Jurkat, Clone E6-1 (cell line): ENCODE data around the gene CORO1C.
"Not testable (repeated sequence)": the region's sequence is repeated elsewhere in the genome, so short reads cannot be mapped to it uniquely, and the experiment has no call there.

Experiments
- DNase-seq: peaks from one replicate; pipeline ENCODE4 v3.0.0-alpha.2; 2011; ENCODE audit warnings: low read depth, low spot score
- H3K4me3 ChIP-seq: 2 replicates; pipeline ENCODE4 v1.5.1; 2011; ENCODE audit warnings: mild to moderate bottlenecking, low read length, control low read depth, moderate library complexity

Gene CORO1C

DNA sequence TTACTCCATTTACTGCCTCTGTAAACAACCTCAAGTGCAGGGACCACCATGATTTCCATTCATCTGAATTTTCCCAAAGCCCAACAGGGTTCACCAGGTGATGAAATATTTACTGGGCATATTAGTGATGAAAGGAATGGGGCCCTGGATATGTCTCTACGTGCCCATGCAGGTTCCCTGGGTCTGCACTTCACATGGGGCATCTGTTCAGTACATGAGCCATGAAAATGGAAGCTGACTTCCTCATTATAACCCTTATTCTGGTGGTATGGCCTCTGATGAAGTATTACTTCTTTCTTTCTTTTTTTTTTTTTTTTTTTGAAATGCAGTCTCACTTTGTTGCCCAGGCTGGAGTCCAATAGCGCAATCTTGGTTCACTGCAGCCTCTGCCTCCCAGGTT, 26.5 kb upstream of the CORO1C start:
- no peak for DNase-seq
- H3K4me3 ChIP-seq: no peak overlapping the region

- no peak for DNase-seq
- H3K4me3 ChIP-seq: no peak overlapping the region
Observed at GRCh38 chr12:108756421-108756820, 25.1 kb upstream of the CORO1C start.

- DNase-seq: no peak
Observed at GRCh38 chr12:108755481-108755880, 24.2 kb upstream of the CORO1C start.

GRCh38 chr12:108753976-108754375, 22.7 kb upstream of the CORO1C start:
- no peak overlapping the region for H3K4me3 ChIP-seq
- no peak for DNase-seq

More at GRCh38 chr12:108755481-108755880, 24.2 kb upstream of the CORO1C start:
- no peak overlapping the region for H3K4me3 ChIP-seq

- no peak for DNase-seq
- H3K4me3 ChIP-seq: no peak overlapping the region
Observed at GRCh38 chr12:108752387-108752786, 21.1 kb upstream of the CORO1C start.

- DNase-seq: no peak
- no peak overlapping the region for H3K4me3 ChIP-seq
Observed at GRCh38 chr12:108751821-108752220, 20.5 kb upstream of the CORO1C start.

GRCh38 chr12:108751003-108751402, 19.7 kb upstream of the CORO1C start:
- not testable (repeated sequence) for H3K4me3 ChIP-seq, DNase-seq

GRCh38 chr12:108750526-108750925, 19.2 kb upstream of the CORO1C start:
- no peak overlapping the region for H3K4me3 ChIP-seq
- no peak for DNase-seq

- no peak overlapping the region for H3K4me3 ChIP-seq
- DNase-seq: no peak
Observed at GRCh38 chr12:108747563-108747962, 16.2 kb upstream of the CORO1C start.

DNA sequence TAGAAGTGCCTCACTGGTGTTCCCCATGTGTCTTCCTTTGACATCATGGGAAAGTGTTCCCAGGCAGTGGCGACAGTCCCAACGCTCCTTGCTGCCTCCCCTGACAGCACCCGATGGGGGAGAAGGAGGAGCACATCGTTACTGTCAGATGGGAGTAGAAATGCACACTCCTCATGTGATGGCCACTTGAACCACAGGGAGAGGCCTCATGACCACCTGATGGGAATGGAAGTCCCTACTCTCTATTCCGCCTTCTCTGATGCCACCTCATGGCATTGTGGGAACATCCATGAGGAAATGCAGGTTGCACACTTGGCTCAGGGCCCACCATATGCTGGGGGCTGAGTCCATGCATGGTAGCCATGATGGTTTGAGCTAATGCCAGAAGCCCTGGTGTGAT, 14.3 kb upstream of the CORO1C start:
- no peak for DNase-seq
- H3K4me3 ChIP-seq: no peak overlapping the region

- H3K4me3 ChIP-seq: no peak overlapping the region
- DNase-seq: no peak
Observed at GRCh38 chr12:108744021-108744897, 12.9 kb upstream of the CORO1C start.

DNA sequence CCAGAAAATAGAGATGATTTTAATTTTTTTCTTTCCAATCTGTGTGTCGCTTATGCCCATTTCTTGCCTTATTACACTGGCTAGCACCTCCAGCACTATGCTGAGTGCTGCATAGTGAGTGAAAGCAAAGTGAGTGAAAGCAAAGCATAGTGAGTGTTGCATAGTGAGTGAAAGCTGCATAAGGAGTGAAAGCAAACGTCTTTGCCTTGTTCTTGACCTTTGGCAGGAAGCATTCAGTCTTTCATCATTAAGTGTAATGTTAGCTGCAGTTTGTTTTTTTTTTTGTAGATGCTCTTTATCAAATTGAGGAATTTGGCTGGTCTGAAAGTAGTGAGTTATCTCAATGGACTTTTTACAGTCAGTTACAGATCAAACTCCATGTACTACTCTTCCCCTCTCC, 6.9 kb upstream of the CORO1C start:
- no peak overlapping the region for H3K4me3 ChIP-seq
- DNase-seq: no peak

DNA sequence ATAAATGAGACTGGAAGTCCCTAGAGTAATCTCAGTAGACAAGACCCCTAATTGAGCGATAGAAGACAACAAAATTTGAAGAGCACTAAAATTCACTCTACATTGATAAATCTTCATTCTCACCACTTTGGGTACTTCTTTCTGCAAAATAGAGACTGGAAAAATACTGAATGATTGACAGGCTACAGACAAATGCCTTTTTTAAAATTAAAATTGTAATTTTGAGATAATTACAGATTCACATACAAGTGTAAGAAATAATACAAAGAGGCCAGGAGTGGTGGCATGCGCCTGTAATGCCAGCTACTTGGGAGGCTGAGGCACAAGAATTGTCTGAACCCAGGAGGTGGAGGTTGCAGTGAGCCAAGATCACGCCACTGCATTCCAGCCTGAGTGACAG, 4.5 kb upstream of the CORO1C start:
- H3K4me3 ChIP-seq: no peak overlapping the region
- no peak for DNase-seq

DNA sequence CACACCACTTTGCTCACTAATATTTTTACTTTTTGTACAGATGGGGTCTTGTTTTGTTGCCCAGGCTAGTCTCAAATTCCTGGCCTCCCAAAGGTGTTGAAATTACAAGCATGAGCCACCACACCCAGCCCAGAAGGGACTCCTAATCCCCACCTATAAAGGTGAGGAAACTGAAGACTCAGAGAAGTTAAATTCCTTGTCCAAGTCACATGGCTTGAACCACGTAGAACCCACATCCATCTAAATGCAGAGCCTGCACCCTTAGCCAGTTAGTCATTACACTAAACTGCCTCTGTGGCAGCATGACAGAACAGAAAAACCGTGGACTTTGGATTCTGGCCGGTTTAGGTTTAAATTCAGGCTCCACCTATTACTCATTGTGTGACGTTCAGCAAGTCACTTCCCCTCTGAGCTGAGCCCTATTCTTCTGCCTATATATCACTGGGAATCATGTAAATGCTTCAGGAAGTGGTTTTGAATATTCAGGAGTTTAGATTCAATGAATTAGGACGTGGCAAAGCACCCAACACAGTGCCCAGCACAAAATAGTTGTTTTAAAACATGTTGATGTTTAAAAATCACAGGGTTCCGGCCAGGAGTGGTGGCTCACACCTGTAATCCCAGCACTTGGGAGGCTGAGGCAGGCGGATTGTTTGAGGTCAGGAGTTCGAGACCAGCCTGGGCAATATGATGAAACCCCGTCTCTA, 3.0 kb upstream of the CORO1C start:
- no peak for DNase-seq

GRCh38 chr12:108733230-108733531, 1.9 kb upstream of the CORO1C start:
- not testable (repeated sequence) for H3K4me3 ChIP-seq, DNase-seq

More for the DNA sequence above, 3.0 kb upstream of the CORO1C start:
- no peak overlapping the region for H3K4me3 ChIP-seq

- no peak for DNase-seq
- H3K4me3 ChIP-seq: no peak overlapping the region; the same call in 1 of the 2 replicates
Observed at GRCh38 chr12:108732489-108733229, 1.3 kb upstream of the CORO1C start.

GRCh38 chr12:108731866-108732461, 646 bp upstream of the CORO1C start:
- peak overlapping the region; percentile 67 for H3K4me3 ChIP-seq
- DNase-seq: peak; percentile 90

DNA sequence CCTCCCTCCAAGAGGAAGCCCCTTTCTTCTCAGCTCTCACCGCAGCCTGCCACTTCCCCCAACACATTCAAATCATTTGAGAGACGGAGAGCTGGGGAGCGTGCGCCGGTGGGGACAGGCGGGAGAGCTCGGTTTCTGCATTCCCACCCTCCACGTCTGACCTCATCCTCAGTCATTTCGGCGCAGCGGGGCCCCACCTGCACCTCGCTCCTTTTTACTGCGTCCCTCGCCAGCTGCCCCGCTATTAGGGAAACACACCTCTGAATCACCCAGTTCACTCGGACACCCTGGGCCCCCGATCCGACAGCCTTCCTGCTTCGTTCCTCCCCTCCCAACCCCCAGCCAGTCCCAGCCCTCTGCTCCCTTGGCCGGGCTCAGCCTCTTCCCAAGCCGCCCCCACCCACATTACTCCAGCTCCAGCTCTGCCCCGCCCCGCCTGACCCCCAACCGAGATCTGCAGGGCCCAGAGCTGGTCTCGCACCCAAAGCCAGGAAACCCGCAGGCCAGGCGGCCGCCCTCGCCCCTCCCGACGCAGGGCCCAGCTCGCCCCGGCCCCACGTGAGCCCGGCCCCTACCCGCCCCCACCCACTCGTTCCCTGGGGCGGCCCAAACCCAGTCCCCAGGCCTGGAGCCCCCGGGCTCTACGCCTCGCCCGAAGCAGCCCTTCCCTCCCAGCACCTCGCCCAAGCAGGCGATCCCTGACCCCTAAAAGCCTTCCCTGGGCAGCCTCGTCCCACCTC, 783 bp downstream of the CORO1C start:
- peak overlapping the region; percentile 76 for H3K4me3 ChIP-seq
- DNase-seq: peak; percentile 60
